WTC11 (cell line): ENCODE results near the gene SMOC1. TPM values are rescaled to one million over a fixed set of nuclear protein-coding genes. Genes with fewer than 3 reads are reported as not detected.

Experiments used
- ATAC-seq: fragments of 200-7000 bp; cut with Tn5 transposase; 2 replicates; pipeline ENCODE4 v1.10.0; 2021; ENCODE audit warnings: mild to moderate bottlenecking, moderate library complexity
- CTCF ChIA-PET: fragments of 300-600 bp; sonication (Branson Sonifier 250); formaldehyde crosslinking; loops from one replicate; lab custom pipeline; 2021; ENCODE audit warnings: antibody characterized with exemption; lab: Charles Lee
- POLR2A ChIA-PET: fragments of 350-600 bp; sonication (Branson Sonifier 250); formaldehyde crosslinking; loops from one replicate; lab custom pipeline; 2021; ENCODE audit warnings: antibody characterized with exemption; lab: Charles Lee
- DNase-seq: peaks from one replicate; pipeline ENCODE4 v3.0.0; 2021; ENCODE audit warnings: low spot score
- H3K27ac Mint-ChIP-seq: 2 replicates; pipeline ENCODE4 v1.8.0; 2021; ENCODE audit warnings: mixed read lengths
- H3K27me3 Mint-ChIP-seq: 2 replicates; pipeline ENCODE4 v1.8.0; 2021; ENCODE audit warnings: low read depth, mild to moderate bottlenecking, moderate library complexity, mixed read lengths
- H3K36me3 Mint-ChIP-seq: 2 replicates; pipeline ENCODE4 v1.8.0; 2021; ENCODE audit warnings: mixed read lengths
- H3K4me1 Mint-ChIP-seq: 2 replicates; pipeline ENCODE4 v1.8.0; 2022; ENCODE audit warnings: mixed read lengths
- H3K4me3 Mint-ChIP-seq: 2 replicates; pipeline ENCODE4 v1.8.0; 2021; ENCODE audit warnings: mild to moderate bottlenecking, moderate library complexity, mixed read lengths
- H3K9me3 Mint-ChIP-seq: 2 replicates; pipeline ENCODE4 v1.8.0; 2021; ENCODE audit warnings: mixed read lengths
- ATF1 ChIP-seq: sonication (generic); formaldehyde crosslinking; IDR thresholded peaks from 2 replicates; pipeline ENCODE4 v1.8.1; 2023; ENCODE audit warnings: mild to moderate bottlenecking, moderate library complexity, missing genetic modification reagents
- CREM ChIP-seq: sonication (generic); formaldehyde crosslinking; IDR thresholded peaks from 2 replicates; pipeline ENCODE4 v1.8.1; 2022; ENCODE audit warnings: mild to moderate bottlenecking, missing genetic modification reagents, moderate library complexity
- E2F1 ChIP-seq: sonication (generic); formaldehyde crosslinking; IDR thresholded peaks from 2 replicates; pipeline ENCODE4 v1.8.0; 2022; ENCODE audit warnings: mild to moderate bottlenecking, missing genetic modification reagents
- ELF4 ChIP-seq: sonication (generic); formaldehyde crosslinking; IDR thresholded peaks from 2 replicates; pipeline ENCODE4 v1.8.1; 2022; ENCODE audit warnings: low read depth, mild to moderate bottlenecking, moderate library complexity, missing genetic modification reagents
- FOXK1 ChIP-seq: sonication (generic); formaldehyde crosslinking; IDR thresholded peaks from 2 replicates; pipeline ENCODE4 v1.8.0; 2022; ENCODE audit warnings: mild to moderate bottlenecking, moderate library complexity, missing genetic modification reagents
- GTF2I ChIP-seq: fragments of 250-450 bp; sonication (Bioruptor Pico); conservative IDR thresholded peaks from 2 replicates; pipeline ENCODE4 v1.4.0; 2021; ENCODE audit warnings: mild to moderate bottlenecking
- JUN ChIP-seq: sonication (generic); formaldehyde crosslinking; IDR thresholded peaks from 2 replicates; pipeline ENCODE4 v1.8.0; 2023; ENCODE audit warnings: mild to moderate bottlenecking, missing genetic modification reagents
- MAX ChIP-seq: sonication (generic); formaldehyde crosslinking; IDR thresholded peaks from 2 replicates; pipeline ENCODE4 v1.8.0; 2022; ENCODE audit warnings: mild to moderate bottlenecking, missing genetic modification reagents
- MYBL2 ChIP-seq: sonication (generic); formaldehyde crosslinking; IDR thresholded peaks from 2 replicates; pipeline ENCODE4 v1.8.1; 2023; ENCODE audit warnings: mild to moderate bottlenecking, moderate library complexity, missing genetic modification reagents
- ZNF121 ChIP-seq: sonication (generic); formaldehyde crosslinking; IDR thresholded peaks from 2 replicates; pipeline ENCODE4 v1.8.0; 2023; ENCODE audit warnings: missing genetic modification reagents
- ZNF138 ChIP-seq: sonication (generic); formaldehyde crosslinking; conservative IDR thresholded peaks from 2 replicates; pipeline ENCODE4 v1.8.1; 2022; ENCODE audit warnings: mild to moderate bottlenecking, moderate library complexity, missing genetic modification reagents
- ZNF317 ChIP-seq: sonication (generic); formaldehyde crosslinking; IDR thresholded peaks from 2 replicates; pipeline ENCODE4 v1.8.1; 2023; ENCODE audit warnings: low read depth, mild to moderate bottlenecking, moderate library complexity, missing genetic modification reagents, borderline replicate concordance
- ZNF425 ChIP-seq: fragments of 250-450 bp; sonication (Bioruptor Pico); conservative IDR thresholded peaks from 2 replicates; pipeline ENCODE4 v1.9.0; 2021; ENCODE audit warnings: mild to moderate bottlenecking
- total RNA-seq: library from RNA; stranded (reverse); gene quantifications from 3 replicates; pipeline ENCODE4 v1.2.3, GENCODE V29; 2021
- TF ChIP-seq, protein P1 (sequence below): fragments of 250-450 bp; sonication (Bioruptor Pico); IDR thresholded peaks from 2 replicates; pipeline ENCODE4 v1.9.0; 2021; ENCODE audit warnings: mild to moderate bottlenecking, borderline replicate concordance
- TF ChIP-seq, protein P2 (sequence below): sonication (generic); formaldehyde crosslinking; IDR thresholded peaks from 2 replicates; pipeline ENCODE4 v1.8.0; 2022; ENCODE audit warnings: missing genetic modification reagents

Gene SMOC1
- total RNA-seq, 1 experiment from 2014 or later: 1.1 TPM

GRCh38 chr14:69943084-69943780 is 64.0 kb downstream of the SMOC1 start:
- H3K4me3 Mint-ChIP-seq: no peak overlapping the region
- H3K27me3 Mint-ChIP-seq: peaks cover 7% of the 10 kb centered on the region; the same call in 1 of the 2 replicates
- peaks cover 33% of the 10 kb centered on the region for H3K9me3 Mint-ChIP-seq
- DNase-seq (no peak), ATAC-seq (no peak)
- no peaks in the 10 kb centered on the region for H3K4me1 Mint-ChIP-seq
- ChIA-PET CTCF (no interaction called here), POLR2A (no interaction called here)
- TF ChIP-seq, protein P1, sequence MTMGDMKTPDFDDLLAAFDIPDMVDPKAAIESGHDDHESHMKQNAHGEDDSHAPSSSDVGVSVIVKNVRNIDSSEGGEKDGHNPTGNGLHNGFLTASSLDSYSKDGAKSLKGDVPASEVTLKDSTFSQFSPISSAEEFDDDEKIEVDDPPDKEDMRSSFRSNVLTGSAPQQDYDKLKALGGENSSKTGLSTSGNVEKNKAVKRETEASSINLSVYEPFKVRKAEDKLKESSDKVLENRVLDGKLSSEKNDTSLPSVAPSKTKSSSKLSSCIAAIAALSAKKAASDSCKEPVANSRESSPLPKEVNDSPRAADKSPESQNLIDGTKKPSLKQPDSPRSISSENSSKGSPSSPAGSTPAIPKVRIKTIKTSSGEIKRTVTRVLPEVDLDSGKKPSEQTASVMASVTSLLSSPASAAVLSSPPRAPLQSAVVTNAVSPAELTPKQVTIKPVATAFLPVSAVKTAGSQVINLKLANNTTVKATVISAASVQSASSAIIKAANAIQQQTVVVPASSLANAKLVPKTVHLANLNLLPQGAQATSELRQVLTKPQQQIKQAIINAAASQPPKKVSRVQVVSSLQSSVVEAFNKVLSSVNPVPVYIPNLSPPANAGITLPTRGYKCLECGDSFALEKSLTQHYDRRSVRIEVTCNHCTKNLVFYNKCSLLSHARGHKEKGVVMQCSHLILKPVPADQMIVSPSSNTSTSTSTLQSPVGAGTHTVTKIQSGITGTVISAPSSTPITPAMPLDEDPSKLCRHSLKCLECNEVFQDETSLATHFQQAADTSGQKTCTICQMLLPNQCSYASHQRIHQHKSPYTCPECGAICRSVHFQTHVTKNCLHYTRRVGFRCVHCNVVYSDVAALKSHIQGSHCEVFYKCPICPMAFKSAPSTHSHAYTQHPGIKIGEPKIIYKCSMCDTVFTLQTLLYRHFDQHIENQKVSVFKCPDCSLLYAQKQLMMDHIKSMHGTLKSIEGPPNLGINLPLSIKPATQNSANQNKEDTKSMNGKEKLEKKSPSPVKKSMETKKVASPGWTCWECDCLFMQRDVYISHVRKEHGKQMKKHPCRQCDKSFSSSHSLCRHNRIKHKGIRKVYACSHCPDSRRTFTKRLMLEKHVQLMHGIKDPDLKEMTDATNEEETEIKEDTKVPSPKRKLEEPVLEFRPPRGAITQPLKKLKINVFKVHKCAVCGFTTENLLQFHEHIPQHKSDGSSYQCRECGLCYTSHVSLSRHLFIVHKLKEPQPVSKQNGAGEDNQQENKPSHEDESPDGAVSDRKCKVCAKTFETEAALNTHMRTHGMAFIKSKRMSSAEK (CRISPR knock-in tag): no peak
- TF ChIP-seq, protein P2, sequence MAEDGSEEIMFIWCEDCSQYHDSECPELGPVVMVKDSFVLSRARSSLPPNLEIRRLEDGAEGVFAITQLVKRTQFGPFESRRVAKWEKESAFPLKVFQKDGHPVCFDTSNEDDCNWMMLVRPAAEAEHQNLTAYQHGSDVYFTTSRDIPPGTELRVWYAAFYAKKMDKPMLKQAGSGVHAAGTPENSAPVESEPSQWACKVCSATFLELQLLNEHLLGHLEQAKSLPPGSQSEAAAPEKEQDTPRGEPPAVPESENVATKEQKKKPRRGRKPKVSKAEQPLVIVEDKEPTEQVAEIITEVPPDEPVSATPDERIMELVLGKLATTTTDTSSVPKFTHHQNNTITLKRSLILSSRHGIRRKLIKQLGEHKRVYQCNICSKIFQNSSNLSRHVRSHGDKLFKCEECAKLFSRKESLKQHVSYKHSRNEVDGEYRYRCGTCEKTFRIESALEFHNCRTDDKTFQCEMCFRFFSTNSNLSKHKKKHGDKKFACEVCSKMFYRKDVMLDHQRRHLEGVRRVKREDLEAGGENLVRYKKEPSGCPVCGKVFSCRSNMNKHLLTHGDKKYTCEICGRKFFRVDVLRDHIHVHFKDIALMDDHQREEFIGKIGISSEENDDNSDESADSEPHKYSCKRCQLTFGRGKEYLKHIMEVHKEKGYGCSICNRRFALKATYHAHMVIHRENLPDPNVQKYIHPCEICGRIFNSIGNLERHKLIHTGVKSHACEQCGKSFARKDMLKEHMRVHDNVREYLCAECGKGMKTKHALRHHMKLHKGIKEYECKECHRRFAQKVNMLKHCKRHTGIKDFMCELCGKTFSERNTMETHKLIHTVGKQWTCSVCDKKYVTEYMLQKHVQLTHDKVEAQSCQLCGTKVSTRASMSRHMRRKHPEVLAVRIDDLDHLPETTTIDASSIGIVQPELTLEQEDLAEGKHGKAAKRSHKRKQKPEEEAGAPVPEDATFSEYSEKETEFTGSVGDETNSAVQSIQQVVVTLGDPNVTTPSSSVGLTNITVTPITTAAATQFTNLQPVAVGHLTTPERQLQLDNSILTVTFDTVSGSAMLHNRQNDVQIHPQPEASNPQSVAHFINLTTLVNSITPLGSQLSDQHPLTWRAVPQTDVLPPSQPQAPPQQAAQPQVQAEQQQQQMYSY (CRISPR knock-in tag): no peak
- TF ChIP-seq ATF1 (CRISPR knock-in tag) (no peak), E2F1 (CRISPR knock-in tag) (no peak), FOXK1 (CRISPR knock-in tag) (no peak), MAX (CRISPR knock-in tag) (no peak), ZNF138 (CRISPR knock-in tag) (no peak), ELF4 (no peak), ZNF317 (no peak), CREM (CRISPR knock-in tag) (no peak), ZNF121 (CRISPR knock-in tag) (no peak), GTF2I (CRISPR knock-in tag) (no peak), MYBL2 (CRISPR knock-in tag) (no peak), JUN (CRISPR knock-in tag) (no peak), ZNF425 (CRISPR knock-in tag) (no peak)
- H3K36me3 Mint-ChIP-seq: peaks cover 10% of the 10 kb centered on the region
- H3K27ac Mint-ChIP-seq: no peak overlapping the region
